ENCODE results near the gene NPAS4.

GRCh38 chr11:66438504-66439466, 17.9 kb downstream of the NPAS4 start, which contains the start of gene MRPL11:
- peak; percentile 68 for TF ChIP-seq CTCF (IDR thresholded peaks at IDR 0.05)
- no peak for TF ChIP-seq EZH2phosphoT487 (IDR thresholded peaks at IDR 0.05)

All from neural progenitor cell (in vitro differentiated cells).